DMS153 treated with DMSO at 0.1 percent for 48 hours (cell line): ENCODE measurements around the gene WDR93.
"Not testable (repeated sequence)": the region's sequence is repeated elsewhere in the genome, so short reads cannot be mapped to it uniquely, and the experiment has no call there.

ENCODE experiments used
- DNase-seq: peaks from one replicate; lab custom pipeline; 2025; ENCODE audit not compliant: unreplicated experiment; lab: John Stamatoyannopoulos, UW

WDR93 gene

DNA sequence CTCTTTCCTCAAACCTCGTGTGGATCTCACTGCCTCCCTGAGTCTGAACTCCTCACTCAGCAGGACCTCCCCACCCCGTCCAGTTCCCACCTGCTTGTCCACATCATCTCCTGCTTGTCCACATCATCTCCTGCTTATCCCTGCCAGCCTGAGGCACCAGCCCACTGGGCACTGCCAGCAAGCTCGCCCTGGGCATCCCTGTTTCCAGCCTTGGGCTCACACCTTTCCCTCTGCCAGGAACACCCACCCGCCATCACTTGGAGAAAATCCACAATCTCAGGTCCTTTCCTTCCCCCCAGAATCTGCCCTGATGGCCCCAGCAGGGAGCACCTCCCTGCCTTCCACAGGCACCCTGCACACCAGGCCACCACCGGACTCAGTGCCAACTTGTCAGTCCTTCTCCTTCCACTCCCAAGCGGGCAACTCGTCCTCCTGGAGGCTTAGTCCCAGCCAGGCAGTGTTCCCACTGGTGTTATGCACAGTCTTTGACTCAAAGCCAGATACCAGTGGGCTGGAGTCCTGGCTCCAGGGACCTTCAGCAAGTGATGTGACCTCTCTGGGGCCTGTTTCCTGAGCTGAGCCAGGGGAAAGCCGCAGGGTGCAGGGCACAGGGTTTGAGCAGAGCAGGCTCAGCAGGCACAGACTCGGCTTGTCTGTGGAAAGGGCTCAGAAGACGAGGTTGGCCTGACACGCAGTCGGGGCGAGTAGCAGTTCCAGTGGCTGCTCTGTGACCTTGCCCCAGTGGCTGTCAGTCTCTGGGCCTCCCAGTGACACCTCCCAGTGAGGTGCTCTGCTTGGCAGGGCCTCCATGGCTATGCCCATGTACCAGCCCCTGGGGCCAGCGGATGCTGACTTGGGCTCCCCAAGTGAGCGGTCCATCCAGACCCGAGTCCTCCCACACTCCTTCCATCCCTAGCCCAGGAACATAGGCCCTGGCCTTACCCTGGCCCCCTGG lies 76.0 kb downstream of the WDR93 start:
- no peak for DNase-seq

DNA sequence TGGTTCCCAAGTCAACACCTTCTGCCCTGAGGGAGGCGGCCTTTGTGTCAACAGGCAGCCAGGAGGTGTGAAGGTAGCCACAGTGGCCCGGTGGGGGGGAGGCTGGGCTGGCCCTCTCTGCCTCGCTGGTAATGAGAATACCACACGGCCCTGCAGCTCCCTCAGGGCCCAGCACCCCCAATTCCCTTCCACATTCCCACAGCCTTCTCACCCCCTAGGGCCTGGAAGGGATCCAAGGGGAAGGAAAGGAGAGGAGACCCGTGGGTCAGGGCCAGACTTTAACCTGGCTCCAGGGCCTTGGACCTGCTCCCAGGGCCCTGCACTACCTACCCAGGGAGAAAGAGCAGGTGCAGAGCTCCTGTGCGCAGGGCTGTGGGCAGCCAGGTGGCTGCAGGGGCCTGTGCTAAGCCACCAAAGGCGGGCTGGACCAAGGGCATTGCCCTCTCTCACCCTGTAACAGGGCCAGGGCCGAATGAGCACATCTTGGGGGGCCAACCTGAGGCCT lies 76.9 kb downstream of the WDR93 start:
- DNase-seq: no peak

DNA sequence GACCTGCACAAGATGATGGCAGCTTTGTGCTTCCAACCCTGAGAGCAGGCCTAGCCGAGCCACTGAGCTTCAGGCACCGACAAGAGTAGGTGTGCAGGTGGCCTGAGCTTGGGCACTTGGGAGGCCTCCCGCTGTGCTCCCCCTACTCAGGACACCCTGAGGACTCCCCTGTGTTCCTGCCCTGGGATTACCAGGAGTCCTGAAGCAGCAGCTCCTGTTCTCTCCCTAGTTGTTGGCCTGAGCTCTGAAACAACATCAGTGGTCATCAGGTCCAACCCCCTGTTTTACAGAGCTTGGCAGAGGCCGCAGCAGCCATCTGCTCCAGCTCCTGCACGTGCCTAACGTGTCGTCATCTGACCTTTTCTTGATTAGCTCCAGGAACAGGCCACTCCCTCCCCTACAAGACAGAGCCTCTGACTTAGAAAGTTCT lies 77.5 kb downstream of the WDR93 start:
- DNase-seq: no peak

GRCh38 chr15:89769366-89769765 lies 78.8 kb downstream of the WDR93 start:
- no peak for DNase-seq

GRCh38 chr15:89770041-89770440 lies 79.4 kb downstream of the WDR93 start:
- DNase-seq: no peak

- DNase-seq: no peak
Observed at GRCh38 chr15:89772932-89773583, 82.4 kb downstream of the WDR93 start.

GRCh38 chr15:89774492-89774891 lies 83.9 kb downstream of the WDR93 start:
- no peak for DNase-seq

- DNase-seq: no peak
Observed at GRCh38 chr15:89775815-89776214, 85.2 kb downstream of the WDR93 start.

- DNase-seq: peak; percentile 25
Observed at GRCh38 chr15:89776274-89777072, 85.9 kb downstream of the WDR93 start, which contains the start of gene MESP2. TSS of gene MESP2 (plus strand) at chr15:89776332. CDS start at chr15:89776358, 26 bp downstream.

GRCh38 chr15:89777073-89777751 lies 86.6 kb downstream of the WDR93 start:
- DNase-seq: no peak

DNA sequence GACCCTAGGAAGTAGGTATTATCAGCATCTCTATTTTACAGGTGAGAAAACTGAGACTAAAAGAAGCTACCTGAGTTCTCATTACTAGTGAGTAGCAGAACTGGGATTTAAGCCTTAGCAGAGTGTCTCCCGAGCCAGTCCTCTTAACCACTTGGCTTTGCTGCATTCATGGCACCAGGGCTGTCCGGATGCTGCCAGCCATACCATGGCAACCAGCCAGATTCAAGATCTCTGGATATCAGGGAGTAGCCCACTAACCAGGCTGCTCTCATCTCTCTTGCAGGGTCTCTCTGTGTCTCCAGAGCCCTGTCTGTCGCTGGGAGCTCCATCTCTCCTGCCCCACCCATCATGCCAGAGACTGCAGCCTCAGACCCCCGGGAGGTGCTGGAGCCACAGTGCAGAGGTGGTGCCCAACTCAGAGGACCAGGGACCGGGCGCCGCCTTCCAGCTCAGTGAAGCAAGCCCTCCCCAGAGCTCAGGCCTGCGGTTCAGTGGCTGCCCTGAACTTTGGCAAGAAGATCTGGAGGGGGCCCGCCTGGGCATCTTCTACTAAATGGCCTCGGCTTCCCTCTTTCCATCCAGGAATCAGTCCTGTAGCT lies 87.3 kb downstream of the WDR93 start:
- no peak for DNase-seq

- DNase-seq: no peak
Observed at GRCh38 chr15:89778861-89779260, 88.2 kb downstream of the WDR93 start.

DNA sequence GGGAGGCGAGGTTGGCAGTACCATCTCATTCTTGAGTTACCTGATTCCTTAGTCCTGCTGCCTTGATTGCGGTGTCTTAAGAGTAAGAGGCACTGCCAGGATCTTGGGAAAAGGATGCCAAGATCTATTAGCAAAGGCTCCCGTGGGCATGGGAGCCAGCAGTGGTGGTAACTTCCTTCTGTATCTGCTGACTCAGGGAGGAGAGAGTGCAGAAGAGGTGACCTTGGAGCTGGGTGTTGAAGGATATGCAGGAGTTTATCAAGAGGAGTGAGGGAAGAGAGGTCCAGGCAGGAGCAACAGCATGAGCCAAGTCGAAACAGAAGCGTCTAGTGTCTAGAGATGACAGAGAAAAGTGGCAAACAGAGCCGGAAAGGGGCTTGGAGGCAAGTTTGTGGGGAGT lies 90.0 kb downstream of the WDR93 start:
- no peak for DNase-seq

DNA sequence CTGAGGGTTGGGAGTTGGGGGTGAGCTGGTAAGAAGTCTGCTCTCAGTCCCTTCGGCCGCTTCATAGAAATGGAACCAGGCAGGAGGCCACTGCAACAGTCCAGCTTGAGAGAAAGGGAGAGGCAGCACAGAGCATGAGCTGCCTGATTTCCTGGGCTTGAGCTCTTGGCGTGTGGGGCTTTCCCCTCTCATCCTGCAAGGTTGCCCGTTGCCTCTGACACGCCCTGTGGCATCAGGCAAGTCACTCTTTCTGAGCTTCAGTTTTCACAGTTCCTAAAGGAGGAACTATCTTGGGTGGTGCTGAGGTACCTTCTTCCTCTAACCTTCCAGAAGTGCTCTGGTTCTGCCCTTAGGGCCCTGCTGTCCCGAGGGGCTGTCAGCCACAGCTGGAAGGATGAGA lies 90.4 kb downstream of the WDR93 start:
- no peak for DNase-seq

GRCh38 chr15:89781891-89782618 lies 91.4 kb downstream of the WDR93 start:
- DNase-seq: no peak

DNA sequence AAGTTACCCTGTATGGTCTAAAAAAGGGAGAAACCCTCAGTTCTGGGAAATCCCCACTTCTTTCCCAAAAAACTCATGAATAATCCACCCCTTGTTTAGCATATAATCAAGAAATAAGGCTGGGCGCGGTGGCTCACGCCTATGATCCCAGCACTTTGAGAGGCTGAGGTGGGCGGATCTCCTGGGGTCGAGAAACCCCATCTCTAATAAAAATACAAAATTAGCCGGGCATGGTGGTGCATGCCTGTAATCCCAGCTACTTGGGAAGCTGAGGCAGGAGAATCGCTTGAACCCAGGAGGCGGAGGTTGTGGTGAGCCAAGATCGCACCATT lies 92.0 kb downstream of the WDR93 start:
- DNase-seq: not testable (repeated sequence)

- no peak for DNase-seq
Observed at GRCh38 chr15:89783111-89783860, 92.7 kb downstream of the WDR93 start.

DNA sequence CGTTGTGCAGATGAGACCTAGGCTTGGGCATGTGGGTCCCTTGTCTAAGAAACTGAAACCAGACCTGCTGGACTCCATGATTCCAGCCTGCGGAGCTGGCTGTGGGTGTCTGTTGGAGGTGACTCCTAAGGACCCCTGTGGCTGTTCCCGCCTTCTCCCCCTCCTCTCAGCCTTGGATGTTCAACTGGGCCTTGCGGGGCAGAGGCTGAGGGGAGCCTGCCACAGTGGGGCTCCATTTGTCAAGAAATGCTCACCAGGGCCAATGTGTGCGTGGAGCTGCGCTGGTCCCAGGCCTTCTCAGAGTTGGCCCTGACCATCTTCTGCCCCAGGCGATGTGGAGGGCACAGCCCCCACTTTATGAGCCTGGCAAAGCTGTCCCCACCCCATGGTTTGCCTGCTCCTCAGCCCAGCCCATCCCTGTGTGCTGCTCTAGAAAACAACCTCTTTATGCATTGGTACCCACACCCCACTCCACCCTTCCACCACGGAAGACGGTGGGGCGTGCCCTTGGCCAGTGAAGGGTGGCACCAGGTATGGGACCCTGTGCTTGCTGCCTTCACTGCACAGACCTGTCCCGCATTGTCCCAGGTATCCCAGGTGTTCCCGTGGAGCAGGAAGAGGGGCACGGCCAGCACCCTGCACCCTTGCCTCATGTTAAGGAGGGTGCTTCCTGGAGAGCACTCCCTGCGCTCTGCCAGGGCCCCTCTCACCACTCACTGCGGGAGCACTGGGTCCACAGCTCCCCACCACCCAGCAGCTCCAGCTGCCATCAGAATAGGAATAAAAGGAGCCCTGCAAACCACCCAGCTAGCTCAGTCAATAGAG lies 93.5 kb downstream of the WDR93 start:
- DNase-seq: no peak
